Stimulated activated CD8-positive, alpha-beta memory T cell treated with anti-CD3 and anti-CD28 coated beads, Interleukin-12 subunit alpha, Interleukin-12 subunit beta, amount 100 ng/mL, for 24 hours (primary cell): ENCODE results near the gene ANGEL2.
"Not testable (repeated sequence)": the region's sequence is repeated elsewhere in the genome, so short reads cannot be mapped to it uniquely, and the experiment has no call there.

Experiments
- DNase-seq: peaks from one replicate; pipeline ENCODE4 v3.0.0-alpha.2; 2020; ENCODE audit errors: extremely low read depth

ANGEL2 gene

GRCh38 chr1:212975111-212975918 is 40.4 kb downstream of the ANGEL2 start:
- DNase-seq, result no peak

DNA sequence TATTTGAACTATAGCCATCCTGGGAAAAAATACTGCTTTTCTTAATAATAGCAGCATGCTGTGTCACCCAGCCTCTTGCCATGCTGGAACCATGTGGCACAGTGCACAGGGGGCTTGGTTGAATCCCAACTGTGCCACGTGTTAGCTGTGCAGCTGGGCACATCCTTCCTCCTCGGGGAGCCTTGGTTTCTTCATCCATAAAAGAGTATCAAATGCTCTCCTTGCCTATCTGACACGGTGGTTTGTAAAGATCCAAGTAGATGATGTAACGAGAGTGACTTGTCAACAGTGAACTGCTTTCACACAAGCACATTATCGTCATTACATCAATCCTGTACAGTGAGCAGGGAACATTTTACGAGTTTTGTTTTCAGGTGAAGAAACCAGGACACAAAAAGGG is 41.0 kb downstream of the ANGEL2 start:
- no peak for DNase-seq

- no peak for DNase-seq
Observed at GRCh38 chr1:212973899-212974298, 41.8 kb downstream of the ANGEL2 start.

GRCh38 chr1:212973426-212973825 is 42.2 kb downstream of the ANGEL2 start:
- no peak for DNase-seq

- no peak for DNase-seq
Observed at GRCh38 chr1:212971312-212971711, 44.4 kb downstream of the ANGEL2 start.

GRCh38 chr1:212970085-212970484 is 45.6 kb downstream of the ANGEL2 start:
- DNase-seq, result no peak

DNA sequence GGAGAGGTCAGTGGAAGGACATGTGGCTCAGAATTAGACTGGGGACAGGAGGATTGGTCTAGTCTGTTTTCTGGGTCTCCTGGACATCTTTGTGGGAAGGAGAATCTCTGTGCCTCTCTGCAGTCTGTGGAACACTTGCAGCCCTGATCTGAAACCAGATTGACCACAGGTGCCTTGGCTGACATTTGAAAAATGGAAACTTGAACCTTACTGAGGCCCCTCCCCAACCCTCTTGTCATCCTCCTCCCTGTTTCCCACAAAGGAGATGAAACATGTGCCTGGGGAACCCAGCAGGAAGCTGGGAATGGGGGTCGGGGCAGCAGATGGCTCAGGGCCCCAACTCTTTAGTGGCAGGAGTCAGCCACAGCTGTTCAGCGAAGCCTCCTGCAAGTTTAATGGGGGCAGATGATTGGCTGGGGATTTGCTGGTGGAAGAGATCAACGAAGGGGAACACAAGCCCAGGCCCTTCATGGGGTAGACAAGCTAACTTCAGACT is 47.3 kb downstream of the ANGEL2 start:
- no peak for DNase-seq

GRCh38 chr1:212967801-212968200 is 47.9 kb downstream of the ANGEL2 start:
- DNase-seq, result no peak

- no peak for DNase-seq
Observed at GRCh38 chr1:212966616-212967015, 49.1 kb downstream of the ANGEL2 start.

DNA sequence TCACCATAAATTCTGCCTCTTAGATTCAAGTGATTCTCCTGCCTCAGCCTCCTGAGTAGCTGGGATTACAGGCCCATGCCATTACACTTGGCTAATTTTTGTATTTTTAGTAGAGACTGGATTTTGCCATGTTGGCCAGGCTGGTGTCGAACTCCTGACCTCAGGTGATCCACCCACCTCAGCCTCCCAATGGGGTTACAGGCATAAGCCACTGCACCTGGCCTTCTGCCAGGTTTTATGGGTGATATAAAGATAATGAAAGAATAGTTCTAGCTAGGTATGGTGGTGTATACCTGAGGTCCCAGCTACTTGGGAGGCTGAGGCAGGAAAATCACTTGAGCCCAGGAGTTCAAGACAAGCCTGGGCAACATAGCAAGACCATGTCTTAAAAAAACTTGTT is 50.7 kb downstream of the ANGEL2 start:
- DNase-seq, result not testable (repeated sequence)

GRCh38 chr1:212964102-212964501 is 51.6 kb downstream of the ANGEL2 start:
- DNase-seq, result no peak

- no peak for DNase-seq
Observed at GRCh38 chr1:212962509-212962908, 53.2 kb downstream of the ANGEL2 start.

DNA sequence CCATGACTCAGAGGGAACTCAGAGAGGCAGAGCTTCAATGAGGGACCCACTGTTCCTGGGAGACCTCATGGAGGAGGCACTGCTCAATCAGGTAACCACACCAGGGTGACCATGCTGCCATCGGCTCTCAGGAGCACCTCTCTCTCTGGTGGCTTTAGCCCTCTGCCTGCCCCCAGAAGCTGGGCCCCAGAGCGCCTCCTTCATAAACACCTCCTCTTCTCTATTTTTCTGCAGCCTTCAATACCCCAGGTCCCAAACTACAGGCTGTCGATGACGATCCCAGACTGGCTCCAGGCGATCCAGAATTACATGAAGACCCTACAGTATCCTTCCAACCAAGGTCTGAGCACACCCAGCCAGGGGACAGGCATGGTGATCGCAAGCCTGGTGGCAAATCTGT is 54.7 kb downstream of the ANGEL2 start:
- no peak for DNase-seq

DNA sequence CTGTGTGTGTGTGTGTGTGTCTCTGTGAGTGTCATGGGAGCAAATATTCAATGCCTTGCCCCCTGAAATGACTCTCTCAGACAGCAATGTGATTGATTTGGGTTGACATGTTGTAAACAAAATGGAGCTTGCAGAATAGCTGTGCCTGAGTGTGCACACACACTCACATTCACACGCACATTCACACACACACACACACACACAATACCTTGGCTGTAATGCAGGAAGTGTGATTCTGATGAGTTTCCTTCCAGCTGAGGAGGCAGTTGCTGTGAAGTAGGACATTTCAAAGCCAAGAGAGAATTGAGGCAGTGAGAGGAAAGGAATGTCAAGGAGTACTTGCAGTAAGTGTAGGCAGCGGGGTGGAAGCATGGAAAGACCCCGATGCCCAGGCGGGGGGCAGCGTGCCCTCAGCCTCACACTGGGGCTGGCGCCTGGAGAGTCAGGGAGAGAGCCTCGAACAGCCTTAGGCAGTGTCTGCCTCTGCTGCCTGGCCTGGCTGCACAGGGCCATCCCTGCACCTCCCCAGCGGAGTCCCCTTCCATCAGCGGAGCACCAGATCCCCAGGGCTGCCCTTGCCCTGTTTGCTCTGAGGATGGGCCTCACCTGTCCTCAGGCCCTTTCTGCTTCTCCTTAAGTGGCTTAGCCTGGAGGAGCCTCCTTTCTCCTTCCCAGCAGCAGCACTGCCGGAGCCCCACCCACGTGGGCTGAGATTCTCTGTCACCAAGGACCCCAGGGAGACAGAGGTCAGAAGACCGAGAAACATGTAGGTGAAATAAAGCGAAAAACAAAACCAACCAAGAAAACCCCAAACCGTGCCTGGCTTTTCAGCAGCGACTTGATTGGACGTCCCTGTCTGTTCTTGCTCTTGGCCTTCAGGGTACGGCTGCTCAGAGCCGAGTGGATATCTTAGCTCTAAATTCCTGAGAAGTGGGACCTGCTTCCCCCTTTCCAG is 56.1 kb downstream of the ANGEL2 start:
- no peak for DNase-seq

DNA sequence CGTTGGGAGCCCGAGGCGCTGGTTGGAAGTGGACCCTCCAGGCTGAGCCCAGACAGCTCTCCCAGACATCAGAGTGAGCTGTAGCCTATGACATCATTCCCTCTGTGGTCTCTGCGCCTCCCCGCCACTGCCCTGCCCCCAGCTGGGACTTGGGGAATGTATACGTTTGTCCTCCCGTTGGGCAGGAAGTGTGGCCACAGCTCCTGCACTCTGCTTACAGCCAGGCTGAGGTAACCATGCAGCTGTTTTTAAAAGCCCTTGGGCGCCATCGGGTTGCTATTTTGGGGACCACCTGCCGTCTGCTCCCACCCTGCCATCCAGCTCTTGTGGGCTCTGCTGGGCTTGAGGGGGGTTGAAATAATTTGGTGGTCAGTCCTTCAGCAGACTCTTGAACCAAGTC is 57.5 kb downstream of the ANGEL2 start:
- DNase-seq, result no peak

GRCh38 chr1:212957546-212957945 is 58.1 kb downstream of the ANGEL2 start:
- DNase-seq, result no peak

GRCh38 chr1:212955961-212956620 is 59.6 kb downstream of the ANGEL2 start:
- DNase-seq, result no peak

DNA sequence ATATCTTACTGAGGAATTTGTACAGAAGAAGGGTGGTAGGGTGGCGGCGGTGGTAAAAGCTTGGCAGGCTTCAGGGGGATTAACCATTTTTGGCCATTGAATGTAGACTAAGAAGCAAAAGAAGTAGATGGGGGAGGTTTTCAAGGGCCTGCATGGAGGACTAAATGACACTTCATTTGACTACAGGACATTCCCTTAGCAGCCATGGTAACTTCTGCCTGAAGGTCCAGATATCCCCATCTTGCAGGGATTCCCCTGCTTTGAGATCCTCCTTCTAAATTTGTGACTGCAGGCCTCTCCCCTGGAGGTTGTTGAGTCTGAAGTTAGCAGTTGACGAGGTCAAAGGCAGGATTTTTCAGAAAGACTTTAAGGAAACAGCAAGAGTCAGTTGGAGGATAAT is 60.6 kb downstream of the ANGEL2 start:
- no peak for DNase-seq

DNA sequence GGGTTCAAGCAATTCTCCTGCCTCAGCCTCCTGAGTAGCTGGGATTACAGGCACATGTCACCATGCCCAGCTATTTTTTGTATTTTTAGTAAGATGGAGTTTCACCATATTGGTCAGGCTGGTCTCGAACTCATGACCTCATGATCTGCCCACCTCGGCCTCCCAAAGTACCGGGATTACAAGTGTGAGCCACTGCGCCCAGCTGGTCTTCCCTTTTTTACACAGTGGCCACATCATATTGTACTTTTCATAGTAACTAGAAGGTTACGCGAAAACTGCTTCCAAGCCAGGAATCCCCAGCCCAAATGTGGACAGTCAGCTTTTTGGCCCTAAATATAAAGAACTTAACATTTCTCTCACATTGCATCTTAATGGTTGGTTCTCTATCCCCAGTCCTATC is 61.2 kb downstream of the ANGEL2 start:
- DNase-seq, result no peak

DNA sequence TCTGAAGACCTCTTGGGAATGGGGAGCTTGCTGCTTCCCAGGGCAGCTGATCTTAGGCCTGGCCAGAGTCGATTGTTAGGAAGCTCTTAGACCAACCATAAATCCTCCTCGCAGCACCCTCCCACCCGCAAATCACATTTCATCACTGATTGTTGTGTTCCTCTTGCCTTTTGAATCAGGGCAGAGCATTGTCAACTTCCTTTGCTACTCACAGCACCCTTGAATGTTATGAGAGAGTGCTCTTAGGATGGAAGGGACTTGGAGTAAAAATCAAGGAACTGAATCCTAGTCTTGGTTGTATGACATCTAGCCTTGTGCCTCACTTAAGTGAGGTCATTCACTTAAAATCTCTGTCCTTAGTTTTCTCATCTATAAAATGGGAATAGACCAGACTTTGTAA is 62.3 kb downstream of the ANGEL2 start:
- no peak for DNase-seq

DNA sequence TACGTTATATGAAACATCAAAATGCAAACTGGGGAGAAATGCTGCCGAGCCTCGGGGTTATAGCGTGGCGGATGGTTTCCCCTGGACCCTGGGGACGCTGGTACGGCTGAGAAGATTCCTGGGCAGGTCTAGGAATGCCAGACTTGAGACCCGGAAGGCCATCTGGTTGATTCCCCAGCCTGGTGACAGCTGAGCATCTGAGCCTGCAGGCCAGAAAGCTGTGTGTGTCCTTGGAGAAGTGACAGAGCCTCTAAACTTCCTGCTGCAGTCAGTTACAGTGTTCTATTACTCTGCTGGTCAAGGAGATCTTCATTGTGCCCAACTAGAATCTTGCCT is 63.1 kb downstream of the ANGEL2 start:
- no peak for DNase-seq

DNA sequence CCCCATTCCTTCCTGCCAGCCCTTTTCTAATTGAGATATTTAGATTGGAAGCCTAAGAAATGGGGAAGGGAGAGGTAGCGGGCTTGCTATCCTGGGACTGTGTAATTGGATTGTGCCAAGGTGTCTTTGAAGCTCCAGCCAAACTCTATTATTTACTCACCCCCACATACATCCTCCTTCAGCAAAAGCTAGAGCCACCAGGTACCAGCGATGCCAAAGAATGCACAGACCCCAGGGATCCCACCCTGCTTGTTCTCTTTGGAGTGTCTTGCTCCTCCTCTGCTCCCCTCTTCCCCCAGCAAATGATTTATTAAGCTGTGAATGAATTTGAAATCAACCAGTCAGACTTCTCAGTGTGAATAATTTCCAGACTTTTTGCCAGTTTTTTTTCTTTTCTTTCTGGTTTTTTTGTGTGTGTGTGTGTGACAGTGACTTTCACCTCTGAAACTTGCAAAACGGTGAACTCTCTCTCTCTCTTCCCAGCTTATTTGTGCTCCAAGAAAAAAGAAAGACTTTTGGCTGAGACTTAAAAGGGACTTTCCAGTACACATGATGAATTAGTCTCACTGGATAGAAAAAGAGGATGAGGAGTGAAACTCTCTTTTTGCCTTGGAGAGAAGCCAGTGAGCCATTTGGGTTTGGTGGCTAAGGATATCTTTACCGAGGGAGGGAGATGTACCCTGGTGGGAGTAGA is 63.6 kb downstream of the ANGEL2 start:
- no peak for DNase-seq
